Effector memory CD4-positive, alpha-beta T cell (primary cell): ENCODE results near the gene PRKAG2.

Experiments used
- DNase-seq, 3 donors: peaks; one replicate each; pipeline ENCODE4 v3.0.0-alpha.2; 2020
- H3K27ac ChIP-seq: 2 replicates; pipeline ENCODE4 v1.7.0; 2013; ENCODE audit warnings: mild to moderate bottlenecking, low read length, moderate library complexity; ENCODE audit not compliant: insufficient read depth, poor library complexity, severe bottlenecking
- H3K27me3 ChIP-seq: replicated peaks from 2 replicates; pipeline ENCODE4 v1.7.0; 2013; ENCODE audit warnings: mild to moderate bottlenecking, low read length; ENCODE audit not compliant: insufficient read depth, control insufficient read depth, poor library complexity, severe bottlenecking
- H3K36me3 ChIP-seq: 2 replicates; pipeline ENCODE4 v1.7.0; 2013; ENCODE audit warnings: mild to moderate bottlenecking, low read length, moderate library complexity; ENCODE audit not compliant: control insufficient read depth, insufficient read depth
- H3K4me1 ChIP-seq: 2 replicates; pipeline ENCODE4 v1.7.0; 2013; ENCODE audit warnings: low read length, mild to moderate bottlenecking; ENCODE audit not compliant: control insufficient read depth, insufficient read depth, poor library complexity, severe bottlenecking
- H3K4me3 ChIP-seq: 2 replicates; pipeline ENCODE4 v1.7.0; 2013; ENCODE audit warnings: low read length, low read depth, mild to moderate bottlenecking; ENCODE audit not compliant: insufficient read depth, poor library complexity, severe bottlenecking
- H3K9me3 ChIP-seq: 2 replicates; pipeline ENCODE4 v1.7.0; 2013; ENCODE audit warnings: mild to moderate bottlenecking, low read length, moderate library complexity; ENCODE audit not compliant: control insufficient read depth

PRKAG2 gene

DNA sequence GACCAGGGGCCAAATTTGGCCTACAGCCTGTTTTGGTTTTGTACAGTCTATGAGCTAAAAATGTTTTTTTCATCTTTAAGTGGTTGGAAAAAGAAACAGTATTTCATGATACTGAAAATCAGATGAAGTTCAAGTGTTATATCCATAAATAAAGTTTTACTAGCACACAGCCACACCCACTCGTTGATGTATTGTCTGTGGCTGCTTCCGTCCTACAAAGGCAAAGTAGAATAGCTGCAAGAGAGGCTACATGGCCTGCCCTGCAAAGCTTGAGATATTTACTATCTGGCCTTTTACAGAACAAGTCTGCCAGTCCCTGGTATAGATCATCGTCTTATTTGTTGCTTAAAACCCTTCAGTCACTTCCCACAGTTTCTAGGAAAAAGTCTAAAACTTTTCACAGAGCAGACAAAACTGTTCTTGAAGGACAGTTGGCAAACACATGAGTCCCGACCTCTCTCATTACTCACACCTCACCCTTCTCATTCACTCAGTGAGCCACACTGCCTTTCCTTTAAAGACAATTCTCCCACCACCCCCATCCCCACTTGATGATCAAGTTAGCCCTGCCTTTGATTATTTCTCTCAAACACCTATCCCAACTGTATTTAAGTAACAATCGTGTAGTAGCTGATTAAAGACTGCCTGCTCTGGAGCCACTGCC, 367.1 kb downstream of the PRKAG2 start:
- H3K27ac ChIP-seq = no peak overlapping the region
- no peaks in the 10 kb centered on the region for H3K36me3 ChIP-seq
- H3K4me3 ChIP-seq = no peak overlapping the region
- H3K4me1 ChIP-seq = peaks cover 7% of the 10 kb centered on the region
- no peak for DNase-seq
- no peaks in the 10 kb centered on the region for H3K9me3 ChIP-seq
- no peaks in the 10 kb centered on the region for H3K27me3 ChIP-seq

DNA sequence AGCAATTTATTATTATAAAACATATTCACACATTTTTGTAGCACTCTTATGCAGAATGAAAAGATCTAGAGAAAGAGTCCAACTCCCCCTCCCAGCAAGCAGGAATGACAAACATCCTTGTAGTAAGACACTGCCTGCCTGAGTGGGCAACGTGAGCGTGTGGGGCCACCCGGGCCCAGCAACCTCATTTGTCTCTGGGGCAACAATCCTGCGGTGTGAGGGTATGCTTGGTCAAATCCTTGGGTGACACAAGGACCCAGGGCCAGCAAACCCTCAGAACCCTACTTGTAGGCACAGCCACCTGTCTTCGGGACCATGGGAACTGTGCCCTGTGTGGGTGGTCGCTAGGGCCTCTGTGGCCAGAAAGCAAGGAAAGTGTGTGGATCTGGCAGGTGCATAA, 367.9 kb downstream of the PRKAG2 start:
- Histone ChIP-seq H3K4me1 (peaks cover 7% of the 10 kb centered on the region), H3K4me3 (no peak overlapping the region), H3K27me3 (no peaks in the 10 kb centered on the region), H3K36me3 (no peaks in the 10 kb centered on the region), H3K9me3 (no peaks in the 10 kb centered on the region), H3K27ac (no peak overlapping the region)
- DNase-seq = no peak

GRCh38 chr7:151507806-151508205, 369.1 kb downstream of the PRKAG2 start:
- Histone ChIP-seq H3K36me3 (no peaks in the 10 kb centered on the region), H3K9me3 (no peaks in the 10 kb centered on the region), H3K4me3 (no peak overlapping the region), H3K4me1 (peaks cover 7% of the 10 kb centered on the region), H3K27ac (no peak overlapping the region), H3K27me3 (no peaks in the 10 kb centered on the region)
- DNase-seq = no peak

DNA sequence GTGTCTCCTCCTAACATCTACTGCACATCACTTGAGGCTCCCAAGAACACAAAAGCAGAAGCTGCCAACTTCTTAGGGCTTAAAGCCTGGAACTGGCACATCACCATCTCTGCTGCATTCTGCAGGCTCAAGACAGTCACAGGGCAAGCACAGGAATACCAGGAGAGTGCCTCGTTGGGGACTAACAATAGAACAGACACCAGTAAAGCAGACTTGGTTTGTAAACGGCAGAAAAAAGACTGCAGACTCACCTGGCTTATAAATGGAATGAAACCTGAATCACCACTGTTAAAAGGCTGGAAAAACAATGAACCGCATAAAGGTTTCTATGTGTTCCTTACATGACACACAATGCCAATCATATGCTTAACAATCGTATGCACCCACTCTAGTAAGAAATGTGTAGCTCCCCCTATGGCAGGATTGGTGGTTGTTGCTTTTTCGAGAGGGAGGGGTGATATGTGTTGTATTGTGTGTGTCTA, 370.0 kb downstream of the PRKAG2 start:
- DNase-seq = no peak
- Histone ChIP-seq H3K27me3 (no peaks in the 10 kb centered on the region), H3K36me3 (no peaks in the 10 kb centered on the region), H3K4me1 (peaks cover 7% of the 10 kb centered on the region), H3K4me3 (no peak overlapping the region), H3K27ac (no peak overlapping the region), H3K9me3 (no peaks in the 10 kb centered on the region)
